ENCODE measurements around the gene UBAC2.

Gene UBAC2

GRCh38 chr13:99367106-99367616 is 166.5 kb downstream of the UBAC2 start:
- no peak overlapping the region for H3K27ac ChIP-seq
- H3K4me1 ChIP-seq = no peaks in the 10 kb centered on the region
- no peaks in the 10 kb centered on the region for H3K27me3 ChIP-seq (ENCODE audit: control insufficient read depth, insufficient read depth, low read length)
- H3K79me2 ChIP-seq = no peaks in the 10 kb centered on the region
- no peak overlapping the region for H2AFZ ChIP-seq
- H3K4me3 ChIP-seq (ENCODE audit: low read depth, low read length) = no peak overlapping the region
- no peak for TF ChIP-seq CTCF (IDR thresholded peaks at IDR 0.05)
- no peaks in the 10 kb centered on the region for H3K9me3 ChIP-seq (ENCODE audit: control insufficient read depth, low read length)
- no peaks in the 10 kb centered on the region for H3K36me3 ChIP-seq (ENCODE audit: control insufficient read depth, insufficient read depth, low read length)
- no peak overlapping the region for H3K4me2 ChIP-seq (ENCODE audit: low read length)
- no peak overlapping the region for H3K9ac ChIP-seq

GRCh38 chr13:99367663-99368448 is 167.2 kb downstream of the UBAC2 start:
- Histone ChIP-seq H2AFZ (no peak overlapping the region), H3K4me2 (ENCODE audit: low read length) (no peak overlapping the region), H3K4me3 (ENCODE audit: low read depth, low read length) (no peak overlapping the region), H3K9me3 (ENCODE audit: control insufficient read depth, low read length) (no peaks in the 10 kb centered on the region), H3K79me2 (no peaks in the 10 kb centered on the region), H3K4me1 (no peaks in the 10 kb centered on the region), H3K27ac (no peak overlapping the region), H3K27me3 (ENCODE audit: control insufficient read depth, insufficient read depth, low read length) (no peaks in the 10 kb centered on the region), H3K9ac (no peak overlapping the region), H3K36me3 (ENCODE audit: control insufficient read depth, insufficient read depth, low read length) (no peaks in the 10 kb centered on the region)
- TF ChIP-seq CTCF (IDR thresholded peaks at IDR 0.05) = no peak

GRCh38 chr13:99370481-99371275 is 170.0 kb downstream of the UBAC2 start:
- H3K27me3 ChIP-seq (ENCODE audit: control insufficient read depth, insufficient read depth, low read length) = no peaks in the 10 kb centered on the region
- no peak overlapping the region for H3K9ac ChIP-seq
- H2AFZ ChIP-seq = no peak overlapping the region
- H3K9me3 ChIP-seq (ENCODE audit: control insufficient read depth, low read length) = no peaks in the 10 kb centered on the region
- no peaks in the 10 kb centered on the region for H3K79me2 ChIP-seq
- H3K4me3 ChIP-seq (ENCODE audit: low read depth, low read length) = no peak overlapping the region
- H3K27ac ChIP-seq = no peak overlapping the region
- no peak for TF ChIP-seq CTCF (IDR thresholded peaks at IDR 0.05)
- H3K36me3 ChIP-seq (ENCODE audit: control insufficient read depth, insufficient read depth, low read length) = no peaks in the 10 kb centered on the region
- no peak overlapping the region for H3K4me2 ChIP-seq (ENCODE audit: low read length)
- no peaks in the 10 kb centered on the region for H3K4me1 ChIP-seq

- Histone ChIP-seq H3K9me3 (ENCODE audit: control insufficient read depth, low read length) (no peaks in the 10 kb centered on the region), H3K4me2 (ENCODE audit: low read length) (no peak overlapping the region), H3K4me1 (no peaks in the 10 kb centered on the region), H3K27me3 (ENCODE audit: control insufficient read depth, insufficient read depth, low read length) (no peaks in the 10 kb centered on the region), H3K9ac (no peak overlapping the region), H3K4me3 (ENCODE audit: low read depth, low read length) (no peak overlapping the region), H3K27ac (no peak overlapping the region), H3K79me2 (no peaks in the 10 kb centered on the region), H3K36me3 (ENCODE audit: control insufficient read depth, insufficient read depth, low read length) (no peaks in the 10 kb centered on the region), H2AFZ (no peak overlapping the region)
- no peak for TF ChIP-seq CTCF (IDR thresholded peaks at IDR 0.05)
Measured at GRCh38 chr13:99371956-99372355, 171.3 kb downstream of the UBAC2 start.
